GM23338 (cell line): Measurements from ENCODE around the gene RIOK2. TPM values are rescaled to one million over a fixed set of nuclear protein-coding genes. Genes with fewer than 3 reads are reported as not detected.

Source experiments
- ATAC-seq: fragments of 200-7000 bp; cut with Tn5 transposase; 3 replicates; pipeline ENCODE4 v1.9.1; 2020
- DNase-seq: peaks from one replicate; pipeline ENCODE4 v3.0.0-alpha.2; 2015; ENCODE audit warnings: low spot score
- H2AFZ ChIP-seq: fragments of 200-600 bp; sonication (generic); 2 replicates; pipeline ENCODE4 v1.8.0; 2016; ENCODE audit warnings: antibody characterized with exemption, mild to moderate bottlenecking, moderate library complexity
- H3F3A ChIP-seq: fragments of 200-600 bp; sonication (generic); replicated peaks from 2 replicates; pipeline ENCODE4 v1.8.0; 2017; ENCODE audit warnings: antibody characterized with exemption, mixed run types, low read depth
- H3K27ac ChIP-seq: fragments of 200-600 bp; sonication (generic); 2 replicates; pipeline ENCODE4 v1.6.1; 2016; ENCODE audit warnings: low read depth
- H3K27me3 ChIP-seq: fragments of 200-600 bp; sonication (generic); 2 replicates; pipeline ENCODE4 v1.8.0; 2016; ENCODE audit warnings: mild to moderate bottlenecking, mixed run types, moderate library complexity; ENCODE audit not compliant: insufficient read depth
- H3K36me3 ChIP-seq: fragments of 200-600 bp; sonication (generic); 2 replicates; pipeline ENCODE4 v1.8.0; 2016; ENCODE audit warnings: mild to moderate bottlenecking; ENCODE audit not compliant: insufficient read depth
- H3K4me1 ChIP-seq: fragments of 200-600 bp; sonication (generic); 2 replicates; pipeline ENCODE4 v1.8.0; 2016; ENCODE audit warnings: mild to moderate bottlenecking, moderate library complexity; ENCODE audit not compliant: insufficient read depth
- H3K4me2 ChIP-seq: fragments of 200-600 bp; sonication (generic); 2 replicates; pipeline ENCODE4 v1.7.1; 2017; ENCODE audit warnings: mixed run types
- H3K4me3 ChIP-seq: fragments of 200-600 bp; sonication (generic); 2 replicates; pipeline ENCODE4 v1.6.1; 2016; ENCODE audit warnings: mixed run types
- H3K79me2 ChIP-seq: fragments of 200-600 bp; sonication (generic); replicated peaks from 2 replicates; pipeline ENCODE4 v1.8.0; 2017; ENCODE audit warnings: mild to moderate bottlenecking; ENCODE audit not compliant: insufficient read depth
- H3K9me2 ChIP-seq: fragments of 200-600 bp; sonication (generic); 2 replicates; pipeline ENCODE4 v1.8.0; 2017; ENCODE audit not compliant: insufficient read depth
- H4K20me1 ChIP-seq: fragments of 200-600 bp; sonication (generic); replicated peaks from 2 replicates; pipeline ENCODE4 v1.8.0; 2017; ENCODE audit warnings: mild to moderate bottlenecking; ENCODE audit not compliant: insufficient read depth
- H3K27ac Mint-ChIP-seq: 2 replicates; pipeline ENCODE4 v1.8.0; 2020; ENCODE audit warnings: inconsistent platforms, mild to moderate bottlenecking, moderate library complexity, mixed read lengths
- H3K27me3 Mint-ChIP-seq: 3 replicates; pipeline ENCODE4 v1.8.0; 2022; ENCODE audit warnings: low read depth, mild to moderate bottlenecking, moderate library complexity, mixed read lengths, inconsistent platforms; ENCODE audit not compliant: insufficient read depth, poor library complexity
- H3K36me3 Mint-ChIP-seq: 3 replicates; pipeline ENCODE4 v1.8.0; 2021; ENCODE audit warnings: low read depth, mild to moderate bottlenecking, inconsistent platforms, moderate library complexity, mixed read lengths
- H3K4me1 Mint-ChIP-seq: 3 replicates; pipeline ENCODE4 v1.8.0; 2020; ENCODE audit warnings: mild to moderate bottlenecking, inconsistent platforms, mixed read lengths
- H3K4me3 Mint-ChIP-seq: 3 replicates; pipeline ENCODE4 v1.8.0; 2021; ENCODE audit warnings: moderate library complexity, mild to moderate bottlenecking, inconsistent platforms, mixed read lengths
- H3K9me3 Mint-ChIP-seq: 3 replicates; pipeline ENCODE4 v1.8.0; 2020; ENCODE audit warnings: moderate library complexity, mild to moderate bottlenecking, inconsistent platforms, mixed read lengths
- JUNB ChIP-seq: IDR thresholded peaks from one replicate; pipeline ENCODE4 v1.6.1; 2016; ENCODE audit warnings: antibody characterized with exemption; ENCODE audit not compliant: unreplicated experiment
- POLR2AphosphoS5 ChIP-seq: IDR thresholded peaks from 2 replicates; pipeline ENCODE4 v1.6.1; 2016; ENCODE audit warnings: antibody characterized with exemption, low read depth
- ZNF114 ChIP-seq: fragments of 250-450 bp; sonication (Bioruptor Pico); IDR thresholded peaks from 2 replicates; pipeline ENCODE4 v1.5.0; 2020; ENCODE audit warnings: mild to moderate bottlenecking, moderate library complexity
- polyA plus RNA-seq: library from polyadenylated mRNA; unstranded; fragments of >200 nt; fragmentation: Nextera tagmentation; extraction: Ambion mirVana; gene quantifications from 2 replicates; pipeline ENCODE4 v1.2.1, GENCODE V29; 2016
- total RNA-seq: library from RNA; depleted of rRNA; stranded (reverse); fragments of >200 nt; shearing (Covaris generic); gene quantifications from 2 replicates; pipeline ENCODE4 v1.2.3, GENCODE V29; 2014
- TF ChIP-seq, protein P1 (sequence below): IDR thresholded peaks from one replicate; pipeline ENCODE4 v1.6.1; 2018; ENCODE audit warnings: antibody characterized with exemption; ENCODE audit not compliant: unreplicated experiment
- TF ChIP-seq, protein P2 (sequence below): fragments of 250-450 bp; sonication (Bioruptor Pico); IDR thresholded peaks from 2 replicates; pipeline ENCODE4 v1.5.0; 2020; ENCODE audit warnings: mild to moderate bottlenecking, moderate library complexity

Gene RIOK2
- total and polyA plus RNA-seq, 2 experiments from 2014 or later = 22.9 to 47.6 TPM

DNA sequence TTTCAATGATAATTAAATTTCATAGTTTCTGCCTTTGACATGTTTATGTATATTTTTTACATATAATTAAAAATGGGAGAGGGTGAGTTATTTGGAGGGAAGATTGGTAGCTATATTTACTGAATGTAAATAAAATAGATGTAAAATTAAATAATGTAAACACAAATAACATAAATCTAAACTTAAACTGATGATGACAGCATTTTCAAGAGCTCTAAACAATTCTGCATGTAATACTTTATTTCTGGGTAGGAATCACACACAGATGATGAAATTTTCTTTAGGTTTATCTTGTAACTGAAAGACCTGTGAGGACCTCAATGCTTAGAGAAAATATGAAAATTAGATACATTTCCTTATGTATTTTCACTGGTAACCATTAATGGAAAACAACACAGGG is 42.2 kb upstream of the RIOK2 start (continued):
- TF ChIP-seq, protein P1, sequence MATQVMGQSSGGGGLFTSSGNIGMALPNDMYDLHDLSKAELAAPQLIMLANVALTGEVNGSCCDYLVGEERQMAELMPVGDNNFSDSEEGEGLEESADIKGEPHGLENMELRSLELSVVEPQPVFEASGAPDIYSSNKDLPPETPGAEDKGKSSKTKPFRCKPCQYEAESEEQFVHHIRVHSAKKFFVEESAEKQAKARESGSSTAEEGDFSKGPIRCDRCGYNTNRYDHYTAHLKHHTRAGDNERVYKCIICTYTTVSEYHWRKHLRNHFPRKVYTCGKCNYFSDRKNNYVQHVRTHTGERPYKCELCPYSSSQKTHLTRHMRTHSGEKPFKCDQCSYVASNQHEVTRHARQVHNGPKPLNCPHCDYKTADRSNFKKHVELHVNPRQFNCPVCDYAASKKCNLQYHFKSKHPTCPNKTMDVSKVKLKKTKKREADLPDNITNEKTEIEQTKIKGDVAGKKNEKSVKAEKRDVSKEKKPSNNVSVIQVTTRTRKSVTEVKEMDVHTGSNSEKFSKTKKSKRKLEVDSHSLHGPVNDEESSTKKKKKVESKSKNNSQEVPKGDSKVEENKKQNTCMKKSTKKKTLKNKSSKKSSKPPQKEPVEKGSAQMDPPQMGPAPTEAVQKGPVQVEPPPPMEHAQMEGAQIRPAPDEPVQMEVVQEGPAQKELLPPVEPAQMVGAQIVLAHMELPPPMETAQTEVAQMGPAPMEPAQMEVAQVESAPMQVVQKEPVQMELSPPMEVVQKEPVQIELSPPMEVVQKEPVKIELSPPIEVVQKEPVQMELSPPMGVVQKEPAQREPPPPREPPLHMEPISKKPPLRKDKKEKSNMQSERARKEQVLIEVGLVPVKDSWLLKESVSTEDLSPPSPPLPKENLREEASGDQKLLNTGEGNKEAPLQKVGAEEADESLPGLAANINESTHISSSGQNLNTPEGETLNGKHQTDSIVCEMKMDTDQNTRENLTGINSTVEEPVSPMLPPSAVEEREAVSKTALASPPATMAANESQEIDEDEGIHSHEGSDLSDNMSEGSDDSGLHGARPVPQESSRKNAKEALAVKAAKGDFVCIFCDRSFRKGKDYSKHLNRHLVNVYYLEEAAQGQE = no peak
- TF ChIP-seq, protein P2, sequence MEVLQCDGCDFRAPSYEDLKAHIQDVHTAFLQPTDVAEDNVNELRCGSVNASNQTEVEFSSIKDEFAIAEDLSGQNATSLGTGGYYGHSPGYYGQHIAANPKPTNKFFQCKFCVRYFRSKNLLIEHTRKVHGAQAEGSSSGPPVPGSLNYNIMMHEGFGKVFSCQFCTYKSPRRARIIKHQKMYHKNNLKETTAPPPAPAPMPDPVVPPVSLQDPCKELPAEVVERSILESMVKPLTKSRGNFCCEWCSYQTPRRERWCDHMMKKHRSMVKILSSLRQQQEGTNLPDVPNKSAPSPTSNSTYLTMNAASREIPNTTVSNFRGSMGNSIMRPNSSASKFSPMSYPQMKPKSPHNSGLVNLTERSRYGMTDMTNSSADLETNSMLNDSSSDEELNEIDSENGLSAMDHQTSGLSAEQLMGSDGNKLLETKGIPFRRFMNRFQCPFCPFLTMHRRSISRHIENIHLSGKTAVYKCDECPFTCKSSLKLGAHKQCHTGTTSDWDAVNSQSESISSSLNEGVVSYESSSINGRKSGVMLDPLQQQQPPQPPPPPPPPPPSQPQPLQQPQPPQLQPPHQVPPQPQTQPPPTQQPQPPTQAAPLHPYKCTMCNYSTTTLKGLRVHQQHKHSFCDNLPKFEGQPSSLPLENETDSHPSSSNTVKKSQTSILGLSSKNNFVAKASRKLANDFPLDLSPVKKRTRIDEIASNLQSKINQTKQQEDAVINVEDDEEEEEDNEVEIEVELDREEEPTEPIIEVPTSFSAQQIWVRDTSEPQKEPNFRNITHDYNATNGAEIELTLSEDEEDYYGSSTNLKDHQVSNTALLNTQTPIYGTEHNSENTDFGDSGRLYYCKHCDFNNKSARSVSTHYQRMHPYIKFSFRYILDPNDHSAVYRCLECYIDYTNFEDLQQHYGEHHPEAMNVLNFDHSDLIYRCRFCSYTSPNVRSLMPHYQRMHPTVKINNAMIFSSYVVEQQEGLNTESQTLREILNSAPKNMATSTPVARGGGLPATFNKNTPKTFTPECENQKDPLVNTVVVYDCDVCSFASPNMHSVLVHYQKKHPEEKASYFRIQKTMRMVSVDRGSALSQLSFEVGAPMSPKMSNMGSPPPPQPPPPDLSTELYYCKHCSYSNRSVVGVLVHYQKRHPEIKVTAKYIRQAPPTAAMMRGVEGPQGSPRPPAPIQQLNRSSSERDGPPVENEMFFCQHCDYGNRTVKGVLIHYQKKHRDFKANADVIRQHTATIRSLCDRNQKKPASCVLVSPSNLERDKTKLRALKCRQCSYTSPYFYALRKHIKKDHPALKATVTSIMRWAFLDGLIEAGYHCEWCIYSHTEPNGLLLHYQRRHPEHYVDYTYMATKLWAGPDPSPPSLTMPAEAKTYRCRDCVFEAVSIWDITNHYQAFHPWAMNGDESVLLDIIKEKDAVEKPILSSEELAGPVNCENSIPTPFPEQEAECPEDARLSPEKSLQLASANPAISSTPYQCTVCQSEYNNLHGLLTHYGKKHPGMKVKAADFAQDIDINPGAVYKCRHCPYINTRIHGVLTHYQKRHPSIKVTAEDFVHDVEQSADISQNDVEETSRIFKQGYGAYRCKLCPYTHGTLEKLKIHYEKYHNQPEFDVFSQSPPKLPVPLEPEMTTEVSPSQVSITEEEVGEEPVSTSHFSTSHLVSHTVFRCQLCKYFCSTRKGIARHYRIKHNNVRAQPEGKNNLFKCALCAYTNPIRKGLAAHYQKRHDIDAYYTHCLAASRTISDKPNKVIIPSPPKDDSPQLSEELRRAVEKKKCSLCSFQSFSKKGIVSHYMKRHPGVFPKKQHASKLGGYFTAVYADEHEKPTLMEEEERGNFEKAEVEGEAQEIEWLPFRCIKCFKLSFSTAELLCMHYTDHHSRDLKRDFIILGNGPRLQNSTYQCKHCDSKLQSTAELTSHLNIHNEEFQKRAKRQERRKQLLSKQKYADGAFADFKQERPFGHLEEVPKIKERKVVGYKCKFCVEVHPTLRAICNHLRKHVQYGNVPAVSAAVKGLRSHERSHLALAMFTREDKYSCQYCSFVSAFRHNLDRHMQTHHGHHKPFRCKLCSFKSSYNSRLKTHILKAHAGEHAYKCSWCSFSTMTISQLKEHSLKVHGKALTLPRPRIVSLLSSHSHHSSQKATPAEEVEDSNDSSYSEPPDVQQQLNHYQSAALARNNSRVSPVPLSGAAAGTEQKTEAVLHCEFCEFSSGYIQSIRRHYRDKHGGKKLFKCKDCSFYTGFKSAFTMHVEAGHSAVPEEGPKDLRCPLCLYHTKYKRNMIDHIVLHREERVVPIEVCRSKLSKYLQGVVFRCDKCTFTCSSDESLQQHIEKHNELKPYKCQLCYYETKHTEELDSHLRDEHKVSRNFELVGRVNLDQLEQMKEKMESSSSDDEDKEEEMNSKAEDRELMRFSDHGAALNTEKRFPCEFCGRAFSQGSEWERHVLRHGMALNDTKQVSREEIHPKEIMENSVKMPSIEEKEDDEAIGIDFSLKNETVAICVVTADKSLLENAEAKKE (CRISPR knock-in tag) = no peak
- TF ChIP-seq JUNB = no peak
- no peak for TF ChIP-seq POLR2AphosphoS5

DNA sequence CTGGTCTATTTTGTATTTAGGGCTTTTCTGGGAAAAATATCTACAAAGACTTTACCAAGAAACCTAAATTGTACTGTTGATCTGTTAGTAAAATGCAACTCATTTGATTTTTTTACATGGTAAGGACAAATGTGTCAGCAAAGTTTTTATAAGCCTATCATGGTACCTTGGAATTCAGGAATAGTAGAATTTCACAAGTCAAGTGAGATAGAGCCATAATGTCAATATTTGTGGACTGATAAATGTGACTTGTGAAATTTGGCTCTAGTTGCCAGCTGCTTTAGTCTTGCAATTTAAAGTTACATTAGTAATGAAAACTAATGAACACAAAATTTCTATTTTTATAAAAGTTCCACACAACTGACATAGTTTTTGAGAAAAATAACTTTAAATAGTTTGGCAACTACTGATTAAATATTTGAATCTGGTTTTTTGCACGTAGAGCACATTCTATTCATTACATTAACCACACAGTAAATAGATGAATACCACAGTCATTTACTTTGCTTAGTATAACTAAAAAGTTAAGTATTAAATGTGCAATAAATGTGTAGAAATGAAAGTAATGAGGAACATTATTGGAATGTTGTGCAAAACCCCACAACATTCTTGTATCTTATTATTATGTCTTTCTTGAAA is 41.2 kb upstream of the RIOK2 start:
- Histone ChIP-seq H3K27me3 (no peaks in the 10 kb centered on the region), H3K4me1 (no peaks in the 10 kb centered on the region), H3K36me3 (no peaks in the 10 kb centered on the region), H2AFZ (no peak overlapping the region), H4K20me1 (no peaks in the 10 kb centered on the region), H3K79me2 (no peaks in the 10 kb centered on the region), H3K27ac (no peak overlapping the region), H3K4me3 (no peak overlapping the region), H3K4me2 (no peak overlapping the region), H3F3A (no peaks in the 10 kb centered on the region), H3K9me2 (no peaks in the 10 kb centered on the region)
- Mint-ChIP-seq H3K27ac (no peak overlapping the region), H3K4me3 (no peak overlapping the region), H3K27me3 (no peaks in the 10 kb centered on the region), H3K36me3 (no peaks in the 10 kb centered on the region), H3K9me3 (no peaks in the 10 kb centered on the region), H3K4me1 (no peaks in the 10 kb centered on the region)
- no peak for DNase-seq
- no peak for ATAC-seq
- no peak for TF ChIP-seq ZNF114 (CRISPR knock-in tag)
- TF ChIP-seq, protein P2 (CRISPR knock-in tag) = no peak
